Pulmonary artery endothelial cell (primary cell): ENCODE results near the gene REC8. TPM values are rescaled to one million over a fixed set of nuclear protein-coding genes. Genes with fewer than 3 reads are reported as not detected.

Experiments
- DNase-seq: peaks from one replicate; pipeline ENCODE4 v3.0.0-alpha.2; 2011; ENCODE audit warnings: low read depth, low spot score
- total RNA-seq: library from RNA; depleted of rRNA; stranded (reverse); fragments of >200 nt; gene quantifications from 2 replicates; pipeline ENCODE4 v1.2.3, GENCODE V29; 2014

REC8 gene
- 1.6 and 4.1 TPM in 2 replicates for total RNA-seq

DNA sequence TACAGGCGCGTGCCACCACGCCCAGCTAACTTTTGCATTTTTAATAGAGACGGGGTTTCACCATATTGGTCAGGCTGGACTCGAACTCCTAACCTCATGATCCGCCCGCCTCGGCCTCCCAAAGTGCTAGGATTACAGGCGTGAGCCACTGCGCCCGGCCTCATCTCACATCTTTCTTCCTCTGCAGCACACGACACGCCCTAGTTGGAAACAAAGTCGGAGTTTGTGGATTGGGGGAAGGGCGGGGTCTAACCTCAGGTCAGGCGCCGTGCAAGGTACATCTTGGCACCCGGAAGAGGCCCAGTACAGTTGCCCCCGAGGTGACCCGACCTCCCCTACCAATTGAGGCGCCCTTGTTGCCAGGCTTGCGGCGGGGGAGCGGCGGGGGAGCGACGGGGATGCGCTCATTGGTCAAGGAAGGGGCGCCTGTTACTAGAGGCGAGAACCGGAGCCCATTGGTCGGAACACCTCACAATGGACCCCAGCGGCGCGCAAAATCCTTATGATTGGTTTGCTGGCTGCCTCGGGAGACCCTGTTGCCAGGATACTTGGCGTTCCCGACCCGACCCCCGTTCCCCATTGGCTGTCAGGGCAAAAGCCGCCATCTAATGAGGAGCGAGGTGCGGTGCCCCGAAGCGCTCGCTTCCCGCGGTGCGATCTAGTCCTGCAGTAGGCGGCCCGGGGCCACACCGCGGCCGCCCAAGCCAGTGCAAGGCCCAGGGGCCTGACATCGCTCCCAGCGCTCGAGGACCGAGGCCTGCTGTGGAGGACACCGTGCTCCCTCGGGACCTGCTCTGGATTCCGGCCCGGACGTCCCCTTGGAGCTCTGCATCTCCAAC lies at the start of gene REC8:
TSS of gene REC8 (plus strand) at position 659 of the 839 bp plus-strand sequence. CDS start 473 bp downstream, outside the sequence.
- DNase-seq, result no peak

DNA sequence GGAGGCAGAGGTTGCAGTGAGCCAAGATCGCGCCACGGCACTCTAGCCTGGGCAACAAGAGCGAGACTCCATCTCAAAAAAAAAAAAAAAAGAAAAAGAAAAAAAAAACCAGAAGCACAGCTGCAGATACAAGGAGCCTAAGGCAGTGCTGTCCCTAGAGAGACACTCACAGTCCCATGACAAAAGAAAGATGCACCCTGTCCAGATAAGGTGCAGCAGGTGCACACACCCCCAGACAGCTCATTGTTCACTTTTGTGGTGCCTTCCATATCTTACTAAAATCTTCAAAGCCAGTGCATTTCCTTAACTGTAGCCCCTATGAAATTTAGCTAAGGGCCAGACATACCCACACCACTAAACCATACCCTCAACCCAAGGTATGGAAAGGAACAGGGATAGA lies 49.5 kb upstream of the REC8 start:
- no peak for DNase-seq

GRCh38 chr14:24122898-24123297 lies 49.0 kb upstream of the REC8 start:
- no peak for DNase-seq

- DNase-seq, result no peak
Measured at GRCh38 chr14:24123424-24124417, 48.2 kb upstream of the REC8 start.

GRCh38 chr14:24126939-24127338 lies 44.9 kb upstream of the REC8 start:
- DNase-seq, result no peak

DNA sequence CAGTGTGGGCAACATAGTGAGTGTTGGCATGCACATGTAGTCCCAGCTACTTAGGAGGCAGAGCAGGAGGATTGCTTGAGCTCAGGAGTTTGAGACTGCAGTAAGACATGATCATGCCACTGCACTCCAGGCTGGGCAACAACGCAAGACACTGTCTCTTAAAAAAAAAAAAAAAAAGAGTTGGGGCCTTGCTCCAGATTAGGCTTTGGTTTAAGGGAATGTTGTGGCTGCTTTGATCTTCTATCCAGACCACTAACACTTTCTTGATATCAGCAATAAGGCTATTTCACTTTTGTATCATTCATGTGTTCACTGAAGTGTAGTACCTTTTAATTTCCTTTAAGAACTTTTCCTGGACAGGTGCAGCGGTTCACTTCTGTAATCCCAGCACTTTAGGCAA lies 44.2 kb upstream of the REC8 start:
- DNase-seq, result no peak

DNA sequence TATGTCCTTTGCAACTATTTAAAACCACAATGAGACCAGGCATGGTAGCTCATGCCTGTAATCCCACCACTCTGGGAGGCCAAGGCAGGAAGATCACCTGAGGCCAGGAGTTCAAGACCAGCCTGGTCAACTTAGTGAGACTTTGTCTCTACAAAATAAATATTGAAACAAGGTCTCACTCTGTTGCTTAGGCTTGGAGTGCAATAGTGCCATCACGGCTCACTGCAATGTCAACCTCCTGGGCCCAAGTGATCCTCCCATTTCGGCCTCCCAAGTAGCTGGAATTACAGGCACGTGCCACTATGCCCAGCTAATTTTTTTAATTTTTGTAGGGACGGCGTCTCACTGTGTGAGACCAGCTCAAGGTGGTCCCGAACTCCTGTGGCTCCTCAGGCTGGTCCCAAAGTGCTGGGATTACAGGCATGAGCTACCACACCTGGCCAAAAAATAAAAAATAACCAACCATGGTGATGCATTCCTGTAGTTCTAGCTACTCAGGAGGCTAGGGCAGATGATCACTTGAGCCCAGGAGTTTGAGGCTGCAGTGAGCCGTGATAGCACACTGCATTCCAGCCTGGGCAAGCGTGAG lies 42.4 kb upstream of the REC8 start:
- DNase-seq, result no peak

DNA sequence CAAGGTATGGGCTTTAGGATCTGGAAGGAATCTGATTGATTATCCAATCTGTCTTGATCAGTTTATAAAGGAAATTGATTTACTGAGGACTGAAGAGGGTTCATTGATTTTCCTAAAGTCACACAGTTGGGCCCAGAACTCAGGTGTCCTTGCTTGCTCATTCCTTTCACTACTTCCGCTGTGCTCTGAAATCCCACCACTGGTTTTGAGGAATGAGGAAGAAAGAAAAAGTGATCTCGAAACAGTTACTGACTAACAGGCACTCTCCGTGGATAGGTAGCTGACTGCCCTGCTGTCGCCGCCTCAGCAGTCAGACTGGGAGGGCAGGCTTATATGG lies 41.5 kb upstream of the REC8 start, which contains the start of gene FITM1:
TSS of gene FITM1 (plus strand) at position 280 of the 337 bp plus-strand sequence. CDS start 905 bp downstream, outside the sequence.
- DNase-seq, result no peak

DNA sequence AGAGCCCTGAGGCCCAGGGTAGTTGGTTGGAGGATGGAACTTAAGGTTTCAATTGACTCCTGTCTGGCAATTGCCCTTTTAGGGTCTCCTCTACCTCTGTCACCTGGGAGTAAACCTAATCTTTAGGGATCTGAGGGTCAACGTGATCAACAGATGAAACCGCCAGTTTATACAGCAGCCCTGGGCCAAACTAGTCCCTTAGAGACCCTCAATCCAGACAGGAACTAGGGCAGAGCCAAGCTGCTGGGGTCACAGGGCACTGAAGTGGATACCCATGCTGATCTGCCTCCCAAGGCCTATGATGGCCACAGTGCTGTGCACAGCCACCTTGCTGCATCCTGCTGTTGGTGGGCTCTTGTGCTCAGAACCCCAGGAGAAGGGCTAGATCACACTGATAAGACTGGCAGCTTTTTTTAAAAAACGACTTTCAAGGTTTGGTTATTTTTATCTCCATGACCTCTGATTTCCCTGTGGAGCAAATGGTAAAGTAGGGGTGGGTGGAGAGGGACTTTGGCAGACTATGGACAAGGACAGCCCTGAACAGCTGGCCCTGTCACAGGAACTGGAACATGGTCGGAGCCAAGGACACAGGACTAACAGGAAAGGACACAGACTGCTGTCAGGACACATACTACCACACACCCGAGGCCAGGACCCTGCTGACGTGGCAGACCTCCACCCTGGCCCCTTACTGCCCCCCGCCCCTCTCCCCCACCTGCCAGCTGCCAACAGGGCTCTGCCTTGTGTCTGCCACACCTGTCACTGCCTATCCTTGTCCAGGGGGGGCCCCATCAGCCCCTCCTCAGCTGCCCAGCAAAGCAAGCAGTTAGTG lies 40.9 kb upstream of the REC8 start:
- no peak for DNase-seq

- no peak for DNase-seq
Measured at GRCh38 chr14:24131549-24131966, 40.3 kb upstream of the REC8 start.

- no peak for DNase-seq
Measured at GRCh38 chr14:24132061-24132685, 39.7 kb upstream of the REC8 start.

DNA sequence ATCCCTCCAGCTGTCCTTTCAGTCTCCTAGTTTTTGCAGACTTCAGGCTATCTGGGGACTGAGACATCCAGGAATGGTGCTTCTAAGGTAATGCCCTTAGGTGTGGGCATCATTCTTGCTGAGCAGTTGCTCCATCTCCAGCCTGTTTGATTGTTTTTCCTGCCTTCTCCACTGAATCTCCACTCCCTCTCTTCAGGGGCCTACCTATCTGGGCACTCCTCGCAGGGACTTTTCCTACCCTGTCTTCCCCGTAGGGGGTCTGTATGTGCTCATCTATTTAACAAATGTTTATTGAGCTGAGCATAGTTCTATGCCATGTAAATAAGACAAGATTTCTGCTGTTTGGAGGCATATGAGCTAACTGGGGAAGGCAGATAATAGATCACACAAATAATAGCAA lies 38.9 kb upstream of the REC8 start:
- DNase-seq, result no peak

GRCh38 chr14:24133735-24134134 lies 38.1 kb upstream of the REC8 start:
- DNase-seq, result no peak

GRCh38 chr14:24135584-24135833 lies 36.4 kb upstream of the REC8 start:
- no peak for DNase-seq

DNA sequence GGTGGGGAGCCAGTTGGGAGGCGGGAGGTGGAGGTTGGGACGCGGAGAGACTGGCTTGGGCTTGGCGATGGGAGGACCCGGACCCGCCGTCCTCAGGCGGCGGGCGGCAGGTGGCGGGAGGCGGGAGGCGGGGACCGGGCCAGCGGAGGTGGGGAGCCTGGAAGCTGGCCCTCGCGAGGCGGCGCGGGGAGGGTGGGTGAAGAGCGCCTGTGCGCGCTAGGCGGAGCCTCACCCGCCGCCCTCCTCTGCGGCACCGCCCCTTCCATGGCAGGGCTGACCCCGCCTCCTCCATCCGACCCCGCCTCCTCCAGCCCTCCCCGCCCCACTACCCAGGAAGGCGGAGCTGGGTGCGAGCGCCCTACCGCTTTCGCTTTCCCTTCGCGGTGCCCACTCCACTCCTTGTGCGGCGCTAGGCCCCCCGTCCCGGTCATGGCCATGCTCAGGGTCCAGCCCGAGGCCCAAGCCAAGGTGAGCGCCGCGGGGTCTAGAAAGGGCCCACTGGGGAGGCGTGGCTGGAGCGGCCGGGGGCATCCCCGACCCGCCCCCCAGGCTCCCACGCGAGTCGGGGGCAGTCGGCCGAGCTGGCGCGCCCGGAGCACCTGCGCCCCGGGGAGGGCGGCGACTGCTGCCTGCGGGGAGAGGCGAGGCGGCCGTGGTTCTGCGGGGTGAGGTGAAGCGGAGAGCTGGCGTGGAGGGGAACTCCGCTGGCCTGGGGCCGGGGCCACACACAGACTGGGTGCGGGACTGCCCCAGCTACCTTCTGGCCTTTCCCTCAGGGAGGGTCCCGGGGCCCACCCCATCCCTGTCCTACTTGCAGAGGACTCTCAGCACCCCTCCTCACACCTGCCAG lies 35.8 kb upstream of the REC8 start, which contains the start of gene PSME1:
TSS of gene PSME1 (plus strand) at position 361 of the 850 bp plus-strand sequence. CDS start at position 430, 69 bp downstream.
- peak; percentile 47 for DNase-seq

GRCh38 chr14:24136684-24137528 lies 35.0 kb upstream of the REC8 start:
- DNase-seq, result no peak

DNA sequence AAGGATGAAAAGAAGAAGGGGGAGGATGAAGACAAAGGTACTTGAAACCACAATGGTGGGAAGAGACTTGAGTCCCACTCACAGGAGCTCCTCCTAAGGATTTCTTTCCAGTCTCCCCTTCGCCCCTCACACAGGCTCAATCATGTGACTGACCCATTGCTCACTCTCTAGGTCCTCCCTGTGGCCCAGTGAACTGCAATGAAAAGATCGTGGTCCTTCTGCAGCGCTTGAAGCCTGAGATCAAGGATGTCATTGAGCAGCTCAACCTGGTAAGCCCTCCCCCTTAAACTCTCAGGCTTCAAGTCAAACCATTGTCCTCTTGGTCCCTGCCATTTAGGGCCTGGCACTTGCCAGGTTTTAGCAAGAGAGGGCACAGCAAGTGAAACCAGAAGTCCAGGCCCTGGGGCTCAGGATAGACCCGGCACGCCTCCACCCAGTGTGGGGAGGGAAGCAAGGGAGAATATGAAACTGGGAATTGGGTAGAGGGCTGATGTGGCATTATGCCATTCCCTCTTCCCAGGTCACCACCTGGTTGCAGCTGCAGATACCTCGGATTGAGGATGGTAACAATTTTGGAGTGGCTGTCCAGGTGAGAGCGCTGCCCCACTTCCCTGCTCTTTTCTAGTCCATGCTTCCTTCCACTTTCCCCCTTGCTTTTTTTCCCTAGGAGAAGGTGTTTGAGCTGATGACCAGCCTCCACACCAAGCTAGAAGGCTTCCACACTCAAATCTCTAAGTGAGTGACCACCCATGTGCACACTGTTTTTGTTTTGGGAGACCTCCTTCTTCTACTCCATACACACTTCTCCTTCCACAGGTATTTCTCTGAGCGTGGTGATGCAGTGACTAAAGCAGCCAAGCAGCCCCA lies 34.1 kb upstream of the REC8 start:
- no peak for DNase-seq
